GM15510 (cell line): Measurements from ENCODE around the gene GLP2R.

Source experiments
- POLR2A ChIP-seq: IDR thresholded peaks from 3 replicates; pipeline ENCODE4 v1.6.1; 2011; ENCODE audit warnings: borderline replicate concordance; ENCODE audit not compliant: insufficient read length; ENCODE audit errors: extremely low read depth

The GLP2R gene

DNA sequence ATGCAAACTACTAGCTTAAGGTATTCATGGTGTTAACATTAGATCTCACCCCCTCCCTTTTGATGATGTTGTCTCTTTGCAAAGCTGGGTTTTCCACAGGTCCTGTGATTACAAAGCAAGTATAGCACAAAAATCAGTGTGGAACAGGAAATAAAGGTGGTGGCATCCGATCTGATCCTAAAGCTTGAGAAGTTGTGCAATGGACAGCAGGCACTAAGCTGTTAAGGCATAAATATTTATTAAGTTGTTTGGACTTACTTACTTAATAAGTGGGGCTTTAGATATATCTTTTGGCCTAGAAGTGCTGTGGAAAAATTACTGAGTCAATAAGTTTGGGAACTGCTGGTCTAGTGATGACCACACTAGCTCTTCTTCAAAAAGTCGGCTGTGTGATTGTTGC is 5.0 kb downstream of the GLP2R start:
- no peak for TF ChIP-seq POLR2A

DNA sequence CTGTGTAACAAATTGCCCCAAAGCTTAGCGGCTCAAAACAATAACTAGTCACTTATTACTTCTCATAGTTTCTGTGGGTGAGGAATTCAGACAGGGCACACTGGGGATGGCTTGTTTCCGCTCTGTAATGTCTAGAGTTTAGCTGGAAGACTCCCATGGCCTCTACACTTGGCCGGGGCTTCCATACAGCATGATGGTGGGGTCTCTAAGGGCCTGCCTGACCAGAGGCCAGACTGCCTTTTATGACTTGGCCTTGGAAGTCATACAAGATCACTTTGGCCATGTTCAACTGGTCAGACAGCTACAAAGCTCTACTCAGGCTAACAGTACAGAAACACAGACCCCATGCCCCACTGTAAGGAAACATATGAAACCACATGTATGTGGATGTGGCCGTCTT is 8.2 kb downstream of the GLP2R start:
- no peak for TF ChIP-seq POLR2A

DNA sequence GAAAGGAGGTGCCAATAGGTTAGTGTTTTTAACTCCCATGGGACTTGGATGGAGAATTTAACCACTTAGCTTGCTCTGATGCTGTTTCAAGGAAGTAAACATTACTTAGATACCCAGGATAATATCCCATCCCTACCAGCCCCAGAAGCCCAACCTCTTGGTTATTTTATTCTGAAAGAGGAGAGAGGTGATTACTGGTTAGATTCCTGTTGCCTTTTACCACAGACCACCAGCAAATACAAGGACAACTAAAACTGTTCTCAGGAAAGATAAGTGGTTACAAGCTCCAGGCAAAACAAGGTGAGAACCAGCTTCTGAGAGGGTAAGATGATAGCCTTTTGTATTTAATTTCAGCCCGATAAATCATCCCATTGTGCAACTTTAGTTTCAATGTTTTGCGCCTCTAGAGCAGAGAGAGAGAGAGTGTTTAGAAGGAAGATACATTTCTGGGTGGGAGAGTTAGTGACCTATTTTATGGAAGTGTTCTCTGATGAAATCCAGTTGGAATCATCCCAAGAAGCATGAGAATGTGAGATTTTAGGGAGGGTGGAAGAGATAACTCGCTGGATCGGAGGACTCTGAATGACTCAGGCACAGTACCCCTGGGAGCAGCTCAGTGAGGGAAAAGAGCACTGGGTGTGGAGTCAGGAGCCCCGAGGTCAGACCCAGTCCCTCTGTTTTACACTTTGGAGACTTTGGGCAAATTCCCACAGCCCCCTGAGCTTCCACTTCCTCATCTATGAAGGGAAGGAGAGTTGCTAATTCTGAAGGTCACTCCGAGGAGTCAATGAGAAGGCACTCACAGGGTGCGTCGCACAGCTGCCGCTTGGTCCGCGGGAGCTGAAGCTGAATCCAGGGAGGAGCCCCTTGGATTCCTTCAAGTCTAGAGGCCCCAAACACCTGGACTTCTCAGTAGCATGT is 12.1 kb downstream of the GLP2R start:
- no peak for TF ChIP-seq POLR2A

DNA sequence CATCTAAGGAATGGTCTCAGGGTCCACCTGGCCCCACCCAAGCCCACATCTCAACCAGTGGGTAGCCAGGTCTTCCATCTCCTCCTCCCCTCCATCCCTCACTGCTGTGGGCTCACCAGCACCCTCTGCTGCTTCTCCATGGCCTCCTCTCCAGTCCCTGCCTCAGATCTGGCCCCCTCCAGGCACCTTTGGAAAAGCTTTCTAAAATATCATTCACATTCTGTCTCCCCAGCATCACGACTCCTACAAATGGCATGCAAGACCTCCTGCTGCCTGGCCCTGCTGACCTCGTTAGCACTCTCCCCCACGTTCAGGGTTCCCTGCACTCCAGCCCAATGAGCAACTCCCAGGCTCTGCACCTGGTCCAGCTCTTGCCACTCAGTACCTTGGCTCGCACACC is 13.7 kb downstream of the GLP2R start:
- TF ChIP-seq POLR2A, result no peak

DNA sequence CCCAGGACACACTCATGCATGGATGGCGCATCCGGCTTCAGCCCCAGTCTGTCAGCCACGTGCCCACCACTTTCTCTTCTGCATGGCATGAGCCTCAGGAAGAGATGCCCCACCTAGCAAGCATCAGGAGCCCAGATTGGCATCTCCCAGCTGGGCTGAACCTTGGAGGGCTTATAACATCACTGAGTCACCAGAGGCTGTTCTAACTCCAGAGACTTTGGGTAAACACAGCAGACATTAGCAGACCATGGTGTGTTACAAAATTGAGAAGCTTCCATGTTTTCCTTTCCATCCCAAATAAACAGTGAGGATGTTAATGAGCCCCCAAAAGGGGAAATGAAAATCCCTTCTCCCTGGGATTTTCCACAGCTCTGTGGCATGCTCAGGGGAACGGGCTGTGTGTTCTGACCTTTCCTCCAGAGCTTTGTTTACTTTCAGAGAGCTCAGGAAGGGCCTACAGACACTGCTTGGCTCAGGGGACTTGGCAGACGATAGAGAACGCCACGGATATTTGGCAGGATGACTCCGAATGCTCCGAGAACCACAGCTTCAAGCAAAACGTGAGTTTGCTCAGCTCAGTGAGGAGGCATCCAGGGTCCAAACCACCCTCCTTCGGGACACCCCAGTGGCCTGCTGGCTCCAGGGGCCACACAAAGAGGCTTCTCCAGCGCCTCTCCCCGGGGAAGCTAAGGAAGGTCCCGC is 16.5 kb downstream of the GLP2R start:
- no peak for TF ChIP-seq POLR2A

DNA sequence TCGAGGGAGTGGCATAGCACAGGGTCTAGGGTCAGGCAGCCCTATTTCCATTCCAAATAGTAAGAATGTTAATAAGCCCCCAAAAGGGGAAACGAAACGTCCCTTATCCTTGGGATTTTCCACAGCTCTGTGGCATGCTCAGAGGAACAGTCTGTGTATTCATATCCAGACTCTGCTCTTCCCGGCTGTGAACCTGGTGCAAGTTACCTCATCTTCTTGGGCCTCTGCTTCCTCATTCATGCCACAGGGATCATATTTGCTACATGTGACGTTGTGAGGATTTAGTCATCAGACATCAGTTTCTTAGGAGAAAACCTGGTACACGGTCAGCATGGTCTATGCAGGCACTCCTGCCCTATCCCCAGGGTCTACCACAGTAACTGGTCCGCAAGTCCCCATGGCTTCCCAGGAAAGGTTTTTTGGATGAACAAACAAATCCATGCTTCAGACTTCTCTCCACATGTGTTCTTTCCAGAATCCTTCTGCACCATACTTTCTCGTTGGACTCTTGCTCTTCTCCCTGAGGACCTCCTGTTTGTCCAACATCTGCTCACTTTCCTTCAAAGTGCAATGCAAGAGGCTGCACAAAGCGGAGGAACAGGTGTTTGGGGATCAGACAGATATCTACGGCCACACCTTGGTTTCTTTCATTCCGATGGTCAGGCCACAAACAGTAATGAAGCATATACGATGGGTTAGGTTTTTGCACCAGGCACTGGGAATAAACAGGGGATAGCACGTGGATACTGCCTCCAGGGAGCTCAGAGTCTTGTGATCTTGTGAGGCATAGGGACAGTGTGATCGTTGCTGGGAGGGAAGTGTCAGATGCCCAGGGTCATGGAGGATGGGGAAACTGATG is 17.7 kb downstream of the GLP2R start:
- TF ChIP-seq POLR2A, result no peak

DNA sequence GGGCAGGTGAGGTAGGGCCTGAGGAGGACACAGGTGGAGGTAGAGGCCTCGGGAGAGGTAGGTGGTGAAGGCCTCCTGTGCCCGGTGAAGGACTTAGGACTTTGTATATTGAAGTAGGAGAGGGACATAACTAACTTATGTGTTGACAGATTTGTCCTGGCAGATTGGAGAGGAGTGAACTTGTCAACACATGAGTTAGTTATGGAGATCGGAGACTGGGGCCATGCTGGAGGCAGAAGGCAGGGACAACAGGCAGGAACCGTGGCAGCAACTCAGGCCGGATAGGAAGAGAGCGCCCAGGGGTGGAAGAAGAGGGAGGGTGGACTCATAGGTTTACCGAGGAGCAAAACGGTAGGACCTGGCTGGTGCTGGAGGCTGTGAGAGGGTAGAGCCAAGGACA is 18.4 kb downstream of the GLP2R start:
- no peak for TF ChIP-seq POLR2A

DNA sequence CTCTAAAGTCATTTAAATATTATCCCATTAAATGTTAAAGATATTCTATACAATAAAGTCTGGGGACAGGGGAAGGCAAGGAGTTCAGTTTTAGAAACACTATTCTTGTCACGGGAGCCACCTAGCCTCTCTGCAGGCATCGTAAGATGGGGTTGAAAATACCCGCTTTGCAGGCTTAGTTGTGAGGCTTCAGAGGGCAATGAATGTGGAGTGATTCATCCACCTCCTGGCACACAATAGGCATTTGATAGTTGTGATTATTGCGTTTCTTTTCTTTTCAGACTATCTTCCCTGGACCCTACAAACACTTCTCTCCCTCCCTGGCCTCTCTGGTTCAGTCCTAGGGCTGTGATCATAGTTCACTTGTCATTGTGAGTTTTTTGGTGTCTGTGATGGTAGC is 19.6 kb downstream of the GLP2R start:
- no peak for TF ChIP-seq POLR2A

DNA sequence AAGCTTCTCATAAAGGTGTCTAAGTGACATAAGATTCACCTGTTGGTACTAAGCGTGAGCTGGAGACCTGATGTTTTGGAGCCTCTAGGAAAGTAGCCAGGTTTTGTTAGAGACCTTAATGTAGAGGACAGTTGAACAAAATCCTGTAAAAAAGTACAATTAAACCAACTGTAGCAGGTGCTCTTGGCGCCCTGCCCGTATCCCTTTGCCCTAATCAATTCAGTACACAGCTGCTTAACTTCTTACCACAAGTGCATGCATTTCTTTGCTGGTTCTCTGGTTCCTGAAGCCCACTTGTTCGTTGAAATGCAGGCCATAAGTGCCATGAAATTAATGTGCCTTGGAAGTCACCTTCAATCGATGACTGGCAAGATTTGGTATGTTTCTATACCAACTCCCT is 24.4 kb downstream of the GLP2R start:
- TF ChIP-seq POLR2A, result no peak

DNA sequence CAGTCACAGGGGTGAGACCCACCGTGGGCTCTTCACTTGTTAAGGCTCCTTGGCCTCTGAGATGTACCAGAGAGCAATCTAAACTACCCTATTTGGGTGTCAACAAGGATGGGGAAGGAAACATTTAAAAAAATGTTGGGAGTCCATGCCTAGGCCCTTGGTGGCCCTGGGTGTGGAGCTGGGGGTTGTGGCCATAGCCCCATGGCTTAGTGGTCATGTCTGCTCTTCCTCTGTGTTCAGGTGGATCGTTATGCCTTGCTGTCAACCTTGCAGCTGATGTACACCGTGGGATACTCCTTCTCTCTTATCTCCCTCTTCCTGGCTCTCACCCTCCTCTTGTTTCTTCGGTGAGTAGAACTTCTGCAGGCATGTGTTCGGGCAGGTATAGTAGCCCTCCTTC is 28.5 kb downstream of the GLP2R start:
- TF ChIP-seq POLR2A, result no peak

DNA sequence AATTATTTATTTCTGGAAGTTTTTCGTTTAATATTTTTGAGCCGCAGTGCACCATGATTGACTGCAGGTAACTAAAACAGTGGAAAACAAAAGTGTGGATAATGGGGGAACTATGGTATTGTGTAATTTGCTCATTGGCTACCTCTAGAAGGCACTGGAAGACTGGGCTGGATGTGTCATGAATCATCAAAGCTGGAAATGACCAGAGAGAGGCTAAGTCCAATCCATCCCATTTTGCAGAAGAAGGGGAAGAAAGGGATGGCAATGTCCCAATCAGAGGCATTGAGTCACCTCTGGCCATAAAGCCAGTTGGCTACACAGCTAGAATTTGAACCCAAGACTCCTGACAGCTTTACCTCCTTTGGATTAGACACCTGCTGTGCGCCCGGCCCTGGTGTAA is 29.3 kb downstream of the GLP2R start:
- TF ChIP-seq POLR2A, result no peak

DNA sequence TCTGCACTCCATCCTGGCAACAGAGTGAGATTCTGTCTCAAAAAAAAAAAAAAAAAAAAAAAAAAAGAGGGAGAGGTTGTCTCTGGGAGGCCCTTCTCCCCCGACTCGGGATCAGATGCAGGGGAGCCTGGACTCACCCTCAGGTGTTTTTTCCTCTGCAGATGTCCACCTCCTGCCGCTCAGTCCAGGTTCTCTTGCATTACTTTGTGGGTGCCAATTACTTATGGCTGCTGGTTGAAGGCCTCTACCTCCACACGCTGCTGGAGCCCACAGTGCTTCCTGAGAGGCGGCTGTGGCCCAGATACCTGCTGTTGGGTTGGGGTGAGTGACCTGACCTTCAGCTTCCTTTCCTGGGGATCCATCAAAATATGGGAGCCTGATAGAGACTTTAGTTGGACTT is 34.1 kb downstream of the GLP2R start:
- no peak for TF ChIP-seq POLR2A

DNA sequence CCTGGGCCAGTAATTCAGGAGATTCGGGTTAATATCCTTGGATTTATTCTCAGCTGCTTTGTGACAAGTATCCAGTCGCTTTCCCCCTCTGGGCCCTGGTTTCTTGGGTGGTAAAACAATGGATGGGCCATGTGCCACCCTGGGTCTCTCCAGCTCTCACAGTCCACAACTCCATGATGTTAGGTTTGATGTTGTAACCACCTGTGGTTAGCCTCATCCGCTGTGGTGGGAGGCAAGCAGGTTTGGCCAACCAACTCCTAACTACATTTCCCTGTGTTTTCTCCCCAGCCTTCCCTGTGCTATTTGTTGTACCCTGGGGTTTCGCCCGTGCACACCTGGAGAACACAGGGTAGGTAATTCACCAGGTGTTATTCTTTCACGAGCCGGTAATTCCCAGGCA is 35.1 kb downstream of the GLP2R start:
- no peak for TF ChIP-seq POLR2A

DNA sequence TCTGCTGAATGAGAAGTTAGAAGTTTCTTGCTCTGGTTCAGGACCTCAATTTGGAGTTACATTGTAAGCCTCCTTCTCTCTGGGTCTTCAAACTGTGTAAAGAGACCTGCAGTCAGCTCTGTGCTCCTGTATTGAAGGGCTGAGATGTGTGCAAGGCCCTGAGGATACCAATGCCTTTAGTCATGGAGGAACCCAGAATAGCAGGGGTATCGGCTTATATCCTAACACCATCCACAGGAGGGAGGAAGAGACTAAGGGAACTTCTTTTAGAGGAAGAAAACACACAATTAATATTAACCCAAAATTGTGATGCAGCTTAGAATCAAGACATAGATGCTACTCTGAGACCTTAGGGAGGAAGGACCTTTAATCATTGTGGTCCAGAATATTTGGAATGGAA is 36.5 kb downstream of the GLP2R start:
- TF ChIP-seq POLR2A, result no peak

DNA sequence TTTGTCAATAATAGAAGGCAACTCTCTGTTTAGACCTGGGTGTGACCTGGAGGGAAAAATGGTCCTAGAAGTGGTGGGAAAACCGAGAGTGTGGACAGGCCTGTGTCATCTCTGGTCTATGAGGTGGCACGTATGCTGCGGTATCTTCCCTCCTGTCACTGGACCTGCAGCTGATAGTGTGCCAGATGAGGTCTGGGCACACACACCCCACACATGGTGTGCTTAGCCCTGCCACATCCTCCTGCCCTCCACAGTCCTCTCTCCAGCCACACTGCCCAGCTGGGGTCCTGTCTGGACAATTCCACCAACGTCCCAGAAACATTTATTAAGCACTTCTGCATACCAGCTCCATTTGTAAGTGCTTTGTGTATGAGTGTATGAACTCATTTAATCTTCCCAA is 37.2 kb downstream of the GLP2R start:
- TF ChIP-seq POLR2A, result no peak
